ENCODE data around the gene PRG2.

GRCh38 chr11:57339328-57339727 is 51.1 kb downstream of the PRG2 start:
- TF ChIP-seq POLR2A (IDR thresholded peaks at IDR 0.05; ENCODE audit: extremely low read depth, insufficient read length), result no peak
- TF ChIP-seq CTCF (IDR thresholded peaks at IDR 0.05; ENCODE audit: low read depth, low read length), result no peak
- no peak for TF ChIP-seq MYC (IDR thresholded peaks at IDR 0.05; ENCODE audit: low read depth, low read length)

Data from NB4 (cell line).